ENCODE results near the gene CPSF3. TPM values are rescaled to one million over a fixed set of nuclear protein-coding genes. Genes with fewer than 3 reads are reported as not detected.

CPSF3 gene
- total RNA-seq, 2 experiments from 2014 or later: 13.2 to 13.8 TPM

GRCh38 chr2:9451231-9451630, 27.8 kb downstream of the CPSF3 start:
- ChIA-PET CTCF (no interaction called here), POLR2A (no interaction called here)
- H3K4me3 Mint-ChIP-seq: no peak overlapping the region
- intact Hi-C loops (cut with DNase I, micrococcal nuclease): no loop called here
- no peak for TF ChIP-seq CTCF (IDR thresholded peaks at IDR 0.05)
- ATAC-seq (ENCODE audit: poor library complexity) (no peak), DNase-seq (no peak)
- no peaks in the 10 kb centered on the region for H3K9me3 Mint-ChIP-seq
- no peaks in the 10 kb centered on the region for H3K4me1 ChIP-seq (ENCODE audit: insufficient read depth, low read length)
- H3K27ac ChIP-seq (ENCODE audit: low read depth in 1 of 2, low read length in 2 of 2): no peak overlapping the region
- H3K4me1 Mint-ChIP-seq (ENCODE audit: low read depth): no peaks in the 10 kb centered on the region
- no peaks in the 10 kb centered on the region for H3K9me3 ChIP-seq (ENCODE audit: control insufficient read depth in 1 of 2, insufficient read depth in 1 of 2, low read length in 2 of 2)
- H3K36me3 Mint-ChIP-seq (ENCODE audit: low read depth): peaks cover 59% of the 10 kb centered on the region
- H3K27me3 ChIP-seq (ENCODE audit: control insufficient read depth in 1 of 2, insufficient read depth in 2 of 2, low read length in 2 of 2): no peaks in the 10 kb centered on the region
- H3K27me3 Mint-ChIP-seq: no peaks in the 10 kb centered on the region
- H3K36me3 ChIP-seq (ENCODE audit: insufficient read depth, low read length): peaks cover 42% of the 10 kb centered on the region
- H3K27ac Mint-ChIP-seq: no peak overlapping the region
- H3K4me3 ChIP-seq (ENCODE audit: low read length): no peak overlapping the region

- POLR2A ChIA-PET: no interaction called here
- Mint-ChIP-seq H3K4me1 (ENCODE audit: low read depth) (no peaks in the 10 kb centered on the region), H3K9me3 (no peaks in the 10 kb centered on the region), H3K27ac (no peak overlapping the region), H3K36me3 (ENCODE audit: low read depth) (peaks cover 75% of the 10 kb centered on the region), H3K27me3 (no peaks in the 10 kb centered on the region), H3K4me3 (no peak overlapping the region)
- CTCF ChIA-PET: no interaction called here
- no peaks in the 10 kb centered on the region for H3K4me1 ChIP-seq (ENCODE audit: insufficient read depth, low read length)
- no peaks in the 10 kb centered on the region for H3K9me3 ChIP-seq (ENCODE audit: control insufficient read depth in 1 of 2, insufficient read depth in 1 of 2, low read length in 2 of 2)
- no peak for TF ChIP-seq CTCF (IDR thresholded peaks at IDR 0.05)
- H3K27me3 ChIP-seq (ENCODE audit: control insufficient read depth in 1 of 2, insufficient read depth in 2 of 2, low read length in 2 of 2): no peaks in the 10 kb centered on the region
- intact Hi-C loops (cut with DNase I, micrococcal nuclease): no loop called here
- ATAC-seq (ENCODE audit: poor library complexity) (no peak), DNase-seq (no peak)
- peaks cover 39% of the 10 kb centered on the region for H3K36me3 ChIP-seq (ENCODE audit: insufficient read depth, low read length)
- no peak overlapping the region for H3K4me3 ChIP-seq (ENCODE audit: low read length)
- H3K27ac ChIP-seq (ENCODE audit: low read depth in 1 of 2, low read length in 2 of 2): no peak overlapping the region
Measured at GRCh38 chr2:9460441-9461017, 37.1 kb downstream of the CPSF3 start.

DNA sequence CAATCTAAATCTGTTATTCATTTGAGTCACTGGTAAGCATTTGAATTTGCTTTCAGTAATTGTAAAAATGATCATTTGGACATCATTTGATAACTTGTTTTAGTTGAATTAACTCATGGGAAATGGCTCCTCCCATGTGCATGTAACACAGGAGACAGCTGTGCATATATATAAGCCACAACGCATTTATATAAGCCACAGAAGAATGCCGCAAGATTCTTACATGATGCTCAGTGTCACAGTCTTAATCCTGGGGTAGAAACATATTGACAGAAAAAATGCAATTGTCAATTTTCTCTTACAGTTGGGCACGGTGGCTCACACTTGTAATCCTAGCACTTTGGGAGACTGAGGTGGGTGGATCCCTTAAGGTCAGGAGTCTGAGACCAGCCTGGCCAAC, 37.6 kb downstream of the CPSF3 start:
- ATAC-seq (ENCODE audit: poor library complexity): no peak
- Mint-ChIP-seq H3K4me1 (ENCODE audit: low read depth) (no peaks in the 10 kb centered on the region), H3K36me3 (ENCODE audit: low read depth) (peaks cover 75% of the 10 kb centered on the region), H3K27me3 (no peaks in the 10 kb centered on the region), H3K27ac (no peak overlapping the region), H3K9me3 (no peaks in the 10 kb centered on the region), H3K4me3 (no peak overlapping the region)
- Histone ChIP-seq H3K9me3 (ENCODE audit: control insufficient read depth in 1 of 2, insufficient read depth in 1 of 2, low read length in 2 of 2) (no peaks in the 10 kb centered on the region), H3K36me3 (ENCODE audit: insufficient read depth, low read length) (peaks cover 43% of the 10 kb centered on the region), H3K27me3 (ENCODE audit: control insufficient read depth in 1 of 2, insufficient read depth in 2 of 2, low read length in 2 of 2) (no peaks in the 10 kb centered on the region), H3K4me3 (ENCODE audit: low read length) (no peak overlapping the region), H3K4me1 (ENCODE audit: insufficient read depth, low read length) (no peaks in the 10 kb centered on the region), H3K27ac (ENCODE audit: low read depth in 1 of 2, low read length in 2 of 2) (no peak overlapping the region)
- TF ChIP-seq CTCF (IDR thresholded peaks at IDR 0.05): no peak
- CTCF ChIA-PET: no interaction called here
- POLR2A ChIA-PET: no interaction called here
- DNase-seq: no peak
- intact Hi-C loops (cut with DNase I, micrococcal nuclease): no loop called here

All from CD4-positive, alpha-beta T cell (primary cell).